H9 (cell line): ENCODE measurements around the gene PEX14. TPM values are rescaled to one million over a fixed set of nuclear protein-coding genes. Genes with fewer than 3 reads are reported as not detected.

ENCODE experiments used
- DNase-seq: peaks from one replicate; pipeline ENCODE4 v3.0.0-alpha.2; 2017
- H2AFZ ChIP-seq: one replicate; pipeline ENCODE4 v1.6.1; 2013; ENCODE audit warnings: mild to moderate bottlenecking, low read length, control low read depth, moderate library complexity
- H2AK5ac ChIP-seq: 2 replicates; pipeline ENCODE4 v1.6.1; 2013; ENCODE audit warnings: low read length, control low read depth, mixed read lengths; ENCODE audit not compliant: insufficient read length
- H2BK120ac ChIP-seq: one replicate; pipeline ENCODE4 v1.6.1; 2013; ENCODE audit warnings: low read depth, mild to moderate bottlenecking, low read length, control low read depth, inconsistent platforms; ENCODE audit not compliant: poor library complexity, severe bottlenecking
- H2BK12ac ChIP-seq: 2 replicates; pipeline ENCODE4 v1.6.1; 2013; ENCODE audit warnings: low read length, control low read depth, mixed read lengths, low read depth; ENCODE audit not compliant: insufficient read length
- H2BK15ac ChIP-seq: 2 replicates; pipeline ENCODE4 v1.6.1; 2013; ENCODE audit warnings: low read depth, low read length, control low read depth
- H2BK20ac ChIP-seq: one replicate; pipeline ENCODE4 v1.6.1; 2013; ENCODE audit warnings: low read depth, mild to moderate bottlenecking, low read length, control low read depth, inconsistent platforms; ENCODE audit not compliant: poor library complexity, severe bottlenecking
- H2BK5ac ChIP-seq: 2 replicates; pipeline ENCODE4 v1.6.1; 2013; ENCODE audit warnings: low read length, control low read depth, mixed read lengths; ENCODE audit not compliant: insufficient read length
- H3K14ac ChIP-seq: 2 replicates; pipeline ENCODE4 v1.6.1; 2013; ENCODE audit warnings: low read length, control low read depth; ENCODE audit not compliant: insufficient read depth
- H3K18ac ChIP-seq: 2 replicates; pipeline ENCODE4 v1.6.1; 2013; ENCODE audit warnings: low read depth, mild to moderate bottlenecking, mixed read lengths, low read length, control low read depth; ENCODE audit not compliant: insufficient read length
- H3K23ac ChIP-seq: 2 replicates; pipeline ENCODE4 v1.6.1; 2013; ENCODE audit warnings: low read length, control low read depth, mixed read lengths, low read depth; ENCODE audit not compliant: insufficient read length
- H3K23me2 ChIP-seq: 2 replicates; pipeline ENCODE4 v1.6.1; 2013; ENCODE audit warnings: low read depth, mild to moderate bottlenecking, mixed read lengths, low read length, control low read depth; ENCODE audit not compliant: insufficient read length, poor library complexity, severe bottlenecking
- H3K27ac ChIP-seq: 2 replicates; pipeline ENCODE4 v1.5.1; 2013; ENCODE audit warnings: low read length, control low read depth, mixed read lengths, low read depth; ENCODE audit not compliant: insufficient read length
- H3K27me3 ChIP-seq: 2 replicates; pipeline ENCODE4 v1.6.1; 2013; ENCODE audit warnings: low read length, control low read depth, inconsistent platforms; ENCODE audit not compliant: insufficient read depth
- H3K4ac ChIP-seq: 2 replicates; pipeline ENCODE4 v1.6.1; 2013; ENCODE audit warnings: low read depth, mild to moderate bottlenecking, control low read depth, inconsistent platforms, low read length, moderate library complexity
- H3K4me1 ChIP-seq: 2 replicates; pipeline ENCODE4 v1.6.1; 2013; ENCODE audit warnings: low read length, control low read depth, inconsistent platforms; ENCODE audit not compliant: insufficient read depth
- H3K4me2 ChIP-seq: 2 replicates; pipeline ENCODE4 v1.6.1; 2013; ENCODE audit warnings: low read length, control low read depth, mixed read lengths; ENCODE audit not compliant: insufficient read length, insufficient read depth
- H3K56ac ChIP-seq: 2 replicates; pipeline ENCODE4 v1.6.1; 2013; ENCODE audit warnings: low read depth, mild to moderate bottlenecking, mixed read lengths, low read length, control low read depth; ENCODE audit not compliant: insufficient read length
- H3K79me1 ChIP-seq: 2 replicates; pipeline ENCODE4 v1.6.1; 2013; ENCODE audit warnings: low read depth, mild to moderate bottlenecking, moderate library complexity, low read length, control low read depth, inconsistent platforms; ENCODE audit not compliant: insufficient read depth, poor library complexity, severe bottlenecking
- H3K79me2 ChIP-seq: 2 replicates; pipeline ENCODE4 v1.6.1; 2013; ENCODE audit warnings: low read length, control low read depth, inconsistent platforms; ENCODE audit not compliant: insufficient read depth
- H3K9ac ChIP-seq: 2 replicates; pipeline ENCODE4 v1.6.1; 2013; ENCODE audit warnings: low read length, control low read depth, mixed read lengths; ENCODE audit not compliant: insufficient read length; ENCODE audit errors: extremely low read depth
- H3K9me3 ChIP-seq: one replicate; pipeline ENCODE4 v1.6.1; 2013; ENCODE audit warnings: low read depth, low read length, inconsistent platforms; ENCODE audit not compliant: control insufficient read depth
- H3T11ph ChIP-seq: one replicate; pipeline ENCODE4 v1.6.1; 2013; ENCODE audit warnings: mild to moderate bottlenecking, low read length, control low read depth, inconsistent platforms
- H4K20me1 ChIP-seq: one replicate; pipeline ENCODE4 v1.6.1; 2013; ENCODE audit not compliant: control insufficient read depth, insufficient read length, insufficient read depth
- H4K5ac ChIP-seq: 2 replicates; pipeline ENCODE4 v1.6.1; 2013; ENCODE audit warnings: low read depth, mild to moderate bottlenecking, mixed read lengths, low read length, control low read depth; ENCODE audit not compliant: insufficient read length
- H4K8ac ChIP-seq: replicated peaks from 2 replicates; pipeline ENCODE4 v1.6.1; 2013; ENCODE audit warnings: low read length, control low read depth, mixed read lengths, low read depth; ENCODE audit not compliant: insufficient read length
- H4K91ac ChIP-seq: 2 replicates; pipeline ENCODE4 v1.6.1; 2013; ENCODE audit warnings: low read depth, mild to moderate bottlenecking, moderate library complexity, mixed read lengths, low read length, control low read depth; ENCODE audit not compliant: insufficient read length
- H3K27ac Mint-ChIP-seq, 3 experiments: 2 replicates in 2 of 3; 3 replicates in 1 of 3; pipeline ENCODE4 v1.8.0; 2020 to 2021; ENCODE audit warnings: mixed read lengths in 3 of 3, mild to moderate bottlenecking in 1 of 3, moderate library complexity in 1 of 3
- H3K27me3 Mint-ChIP-seq: 2 replicates; pipeline ENCODE4 v1.8.0; 2021; ENCODE audit warnings: low read depth, mild to moderate bottlenecking, moderate library complexity, mixed read lengths
- H3K36me3 Mint-ChIP-seq, 3 experiments: 2 replicates in 2 of 3; 3 replicates in 1 of 3; pipeline ENCODE4 v1.8.0; 2020 to 2021; ENCODE audit warnings: low read depth in 3 of 3, mixed read lengths in 3 of 3; ENCODE audit not compliant: insufficient read depth in 1 of 3
- H3K4me1 Mint-ChIP-seq, 2 experiments: 2 replicates each; pipeline ENCODE4 v1.8.0; 2020; ENCODE audit warnings: mixed read lengths in 2 of 2
- H3K4me3 Mint-ChIP-seq, 2 experiments: 2 replicates in 1 of 2; 3 replicates in 1 of 2; pipeline ENCODE4 v1.8.0; 2020 to 2021; ENCODE audit warnings: mild to moderate bottlenecking in 2 of 2, mixed read lengths in 2 of 2, moderate library complexity in 1 of 2
- H3K9me3 Mint-ChIP-seq, 2 experiments: 2 replicates in 1 of 2; 3 replicates in 1 of 2; pipeline ENCODE4 v1.8.0; 2020; ENCODE audit warnings: mild to moderate bottlenecking in 2 of 2, mixed read lengths in 2 of 2, moderate library complexity in 1 of 2
- WGBS: extraction: QIAGEN DNeasy Blood & Tissue Kit; methylation state at CpG from one replicate; pipeline ENCODE4 v1.1.7; 2013; ENCODE audit warnings: missing lambda C conversion rate, low lambda C conversion rate, mixed read lengths; ENCODE audit not compliant: insufficient read length; ENCODE audit errors: extremely low coverage; 5-methylcytosine and 5-hydroxymethylcytosine counted together
- total RNA-seq: library from RNA; stranded (reverse); gene quantifications from 2 replicates; pipeline ENCODE4 v1.2.1, GENCODE V29; 2021
- TF ChIP-seq, protein P1 (sequence below): fragments of 200-600 bp; sonication (generic); conservative IDR thresholded peaks from 3 replicates; pipeline ENCODE4 v1.8.0; 2021; ENCODE audit warnings: antibody characterized with exemption, mild to moderate bottlenecking

Gene PEX14
- total RNA-seq, 1 experiment from 2014 or later = 23.9 TPM

DNA sequence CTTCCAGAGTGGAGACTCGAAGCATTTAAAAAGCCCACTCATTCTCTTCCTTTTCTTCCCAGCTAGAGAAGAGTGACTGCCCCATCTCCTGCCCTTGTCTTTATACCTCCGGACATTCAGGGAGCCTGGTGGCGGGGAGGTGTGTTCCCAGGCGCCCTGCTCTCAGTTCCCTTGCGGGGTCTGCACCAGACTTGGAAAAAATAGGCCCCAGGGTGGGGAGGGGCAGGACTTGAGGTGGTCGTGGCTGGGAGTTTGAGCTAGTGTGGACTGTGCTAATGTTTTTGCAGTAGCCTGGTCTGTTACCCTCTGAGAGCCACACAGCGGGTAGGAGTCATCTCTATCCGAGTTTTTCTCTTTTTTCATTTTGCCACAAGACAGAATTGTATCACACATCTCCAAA is 139.1 kb downstream of the PEX14 start:
- Histone ChIP-seq H3K23ac (no peak overlapping the region), H3K14ac (no peak overlapping the region)
- no peaks in the 10 kb centered on the region for H3K27me3 Mint-ChIP-seq

More for the DNA sequence above, 139.1 kb downstream of the PEX14 start:
- H3K79me2 ChIP-seq = no peaks in the 10 kb centered on the region
- H3K79me1 ChIP-seq = no peaks in the 10 kb centered on the region
- H2BK20ac ChIP-seq = no peak overlapping the region
- no CpG with 5 or more reads among the region's 8 CpGs for WGBS
- H3K27ac Mint-ChIP-seq = no peak overlapping the region; a peak in 1 of 7 replicates
- no peaks in the 10 kb centered on the region; the same call in 1 of the 2 replicates for H3K4me1 ChIP-seq
- H3K9me3 Mint-ChIP-seq = no peaks in the 10 kb centered on the region
- TF ChIP-seq, protein P1, sequence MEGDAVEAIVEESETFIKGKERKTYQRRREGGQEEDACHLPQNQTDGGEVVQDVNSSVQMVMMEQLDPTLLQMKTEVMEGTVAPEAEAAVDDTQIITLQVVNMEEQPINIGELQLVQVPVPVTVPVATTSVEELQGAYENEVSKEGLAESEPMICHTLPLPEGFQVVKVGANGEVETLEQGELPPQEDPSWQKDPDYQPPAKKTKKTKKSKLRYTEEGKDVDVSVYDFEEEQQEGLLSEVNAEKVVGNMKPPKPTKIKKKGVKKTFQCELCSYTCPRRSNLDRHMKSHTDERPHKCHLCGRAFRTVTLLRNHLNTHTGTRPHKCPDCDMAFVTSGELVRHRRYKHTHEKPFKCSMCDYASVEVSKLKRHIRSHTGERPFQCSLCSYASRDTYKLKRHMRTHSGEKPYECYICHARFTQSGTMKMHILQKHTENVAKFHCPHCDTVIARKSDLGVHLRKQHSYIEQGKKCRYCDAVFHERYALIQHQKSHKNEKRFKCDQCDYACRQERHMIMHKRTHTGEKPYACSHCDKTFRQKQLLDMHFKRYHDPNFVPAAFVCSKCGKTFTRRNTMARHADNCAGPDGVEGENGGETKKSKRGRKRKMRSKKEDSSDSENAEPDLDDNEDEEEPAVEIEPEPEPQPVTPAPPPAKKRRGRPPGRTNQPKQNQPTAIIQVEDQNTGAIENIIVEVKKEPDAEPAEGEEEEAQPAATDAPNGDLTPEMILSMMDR = no peak
- no peak overlapping the region for H3K18ac ChIP-seq
- H2BK120ac ChIP-seq = no peak overlapping the region
- no peak overlapping the region for H2AFZ ChIP-seq
- no peak overlapping the region for H3K4ac ChIP-seq
- H4K8ac ChIP-seq = no peak overlapping the region
- no peak overlapping the region for H2BK12ac ChIP-seq
- H3K9me3 ChIP-seq = no peaks in the 10 kb centered on the region
- H3K27ac ChIP-seq = no peak overlapping the region
- no peak overlapping the region for H2AK5ac ChIP-seq
- peaks cover 0 to 6% (median 6%) of the 10 kb centered on the region in 3 experiments; a peak in 1 of 7 replicates for H3K36me3 Mint-ChIP-seq
- no peaks in the 10 kb centered on the region for H4K20me1 ChIP-seq
- H2BK15ac ChIP-seq = no peak overlapping the region
- peaks cover 19 to 22% of the 10 kb centered on the region in 2 experiments for H3K4me1 Mint-ChIP-seq
- H4K5ac ChIP-seq = no peak overlapping the region
- DNase-seq = no peak
- H3K4me3 Mint-ChIP-seq = no peak overlapping the region
- H3K9ac ChIP-seq = no peak overlapping the region
- no peaks in the 10 kb centered on the region for H3K23me2 ChIP-seq
- no peak overlapping the region for H3T11ph ChIP-seq
- H4K91ac ChIP-seq = no peak overlapping the region
- H2BK5ac ChIP-seq = no peak overlapping the region
- H3K27me3 ChIP-seq = no peaks in the 10 kb centered on the region
- H3K4me2 ChIP-seq = no peak overlapping the region
- H3K56ac ChIP-seq = no peak overlapping the region
